Fibroblast of skin of right biceps (primary cell): ENCODE measurements around the gene SLC27A6.

ENCODE experiments used
- DNase-seq: peaks from one replicate; pipeline ENCODE4 v3.0.0-alpha.2; 2013

The SLC27A6 gene

DNA sequence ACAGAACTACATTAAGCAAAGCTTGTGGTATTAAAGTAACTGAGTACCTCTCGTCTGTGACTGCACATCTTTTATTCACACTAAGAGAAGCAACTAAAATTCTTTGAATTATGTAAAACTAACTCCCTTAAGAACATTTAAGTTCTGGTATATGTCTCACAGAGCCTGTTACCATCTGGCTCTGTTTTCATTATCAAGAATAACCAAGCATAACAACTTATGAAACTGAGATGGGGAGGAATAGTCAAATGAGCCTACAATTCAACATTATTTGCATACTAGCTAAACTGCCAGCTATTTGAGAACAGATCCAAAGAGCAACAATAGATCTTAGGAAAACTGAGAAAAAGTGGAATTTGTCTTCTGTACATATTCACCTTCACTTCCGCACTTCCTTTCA lies 104.0 kb downstream of the SLC27A6 start:
- no peak for DNase-seq

- DNase-seq = no peak
These were observed 107.8 kb downstream of the SLC27A6 start for GRCh38 chr5:129073111-129073510.

GRCh38 chr5:129074903-129075302 lies 109.6 kb downstream of the SLC27A6 start:
- peak; percentile 38 for DNase-seq

GRCh38 chr5:129077433-129078075 lies 112.3 kb downstream of the SLC27A6 start:
- DNase-seq = no peak

DNA sequence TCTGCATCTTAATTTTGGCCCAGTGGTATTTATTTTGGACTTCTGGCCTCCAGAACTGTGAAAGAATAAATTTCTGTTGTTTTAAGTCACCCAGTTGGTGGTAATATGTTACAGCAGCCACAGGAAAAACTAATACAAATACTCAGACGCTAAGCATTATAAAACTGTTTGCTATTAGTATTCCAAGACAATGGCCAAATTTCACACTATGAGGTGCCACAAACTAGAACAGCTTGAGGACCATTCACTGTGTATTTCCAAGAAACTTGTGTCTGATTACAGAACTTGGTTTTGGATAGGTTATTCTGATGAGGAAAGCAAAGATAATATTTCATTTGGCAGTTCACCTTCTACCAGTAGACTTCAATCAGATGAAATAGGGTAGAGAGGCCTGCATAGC lies 113.0 kb downstream of the SLC27A6 start:
- no peak for DNase-seq

DNA sequence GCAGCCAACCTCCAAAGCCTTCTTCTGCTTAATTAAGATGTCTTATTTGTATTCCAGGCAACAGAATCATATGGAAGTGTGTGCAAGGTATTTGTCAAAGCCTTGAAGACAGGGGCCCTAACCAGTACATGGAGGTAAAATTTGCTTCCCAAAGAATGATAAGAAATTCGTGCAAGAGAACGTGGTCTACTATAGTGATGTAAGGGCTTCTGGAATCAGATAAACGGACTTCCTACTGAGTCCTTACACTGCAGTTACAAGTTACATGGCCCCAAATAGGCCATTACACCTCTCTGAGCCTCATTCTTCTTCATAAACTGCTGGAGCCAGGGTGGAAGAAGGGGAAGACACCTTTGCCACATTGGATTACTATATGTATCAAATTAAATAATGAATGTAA lies 113.4 kb downstream of the SLC27A6 start:
- DNase-seq = no peak

DNA sequence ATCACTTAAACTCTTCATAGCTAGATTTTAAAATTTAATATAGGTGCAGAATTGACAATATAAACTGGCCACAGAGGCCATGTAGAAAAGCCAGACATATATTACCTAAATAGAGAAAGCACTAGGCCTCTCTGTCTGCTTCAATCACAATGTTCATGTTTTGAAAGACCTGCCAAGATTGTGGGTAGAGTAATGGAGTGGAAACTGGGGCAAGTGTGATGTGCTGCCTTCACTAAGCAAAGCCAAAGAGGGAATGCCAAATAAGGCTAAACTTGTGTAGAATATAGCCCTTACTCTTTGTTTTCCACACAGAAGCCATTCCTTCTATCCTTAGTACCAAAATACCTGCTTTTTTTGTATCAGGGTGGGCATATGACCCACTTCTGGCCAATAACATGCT lies 114.2 kb downstream of the SLC27A6 start:
- DNase-seq = no peak

- no peak for DNase-seq
These were observed 115.5 kb downstream of the SLC27A6 start for GRCh38 chr5:129080766-129081165.

DNA sequence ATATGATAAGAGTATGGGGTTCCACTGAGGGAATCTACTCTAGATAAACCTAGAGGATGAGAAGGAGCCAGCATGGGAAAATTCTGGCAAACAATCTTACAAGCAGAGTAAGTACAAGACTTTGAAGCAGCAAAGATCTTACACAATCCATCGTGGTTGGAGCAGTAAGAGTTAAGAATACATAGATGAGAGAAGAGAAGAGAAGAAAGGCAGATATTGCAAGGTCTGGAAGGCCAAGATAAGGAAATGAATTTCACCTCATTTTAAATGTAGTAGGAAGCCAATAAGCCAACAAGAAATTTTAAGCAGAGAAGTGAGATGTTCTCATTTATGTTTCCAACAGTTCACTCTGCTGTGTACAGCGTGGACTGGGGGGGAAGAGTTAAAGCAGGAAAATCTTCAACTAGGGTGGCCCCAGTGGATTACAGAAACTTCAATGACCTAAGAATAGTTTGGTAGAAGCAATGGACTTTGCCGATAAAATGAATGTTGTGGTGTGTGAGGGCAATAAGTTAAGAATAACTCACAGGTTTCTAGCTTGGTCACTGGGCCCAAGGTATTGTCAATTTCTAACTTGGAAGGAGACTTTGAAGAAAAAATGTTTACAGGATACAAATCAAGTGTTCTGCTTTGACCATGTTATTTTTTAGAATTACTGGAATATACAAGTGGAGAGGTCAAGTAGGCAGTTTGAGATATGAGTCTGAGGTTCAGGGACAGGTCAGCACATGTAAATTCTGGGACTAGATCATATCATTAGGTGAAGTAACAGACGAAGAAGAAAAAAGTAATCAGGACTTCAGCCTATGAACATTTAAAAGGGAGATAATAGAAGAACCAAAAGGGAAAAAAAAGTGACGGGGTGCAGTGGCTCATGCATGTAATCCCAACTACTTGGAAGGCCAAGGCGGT lies 117.2 kb downstream of the SLC27A6 start:
- DNase-seq = no peak
